Hippocampal formation (tissue), 2 donors: ENCODE data around the gene WNT2B.

ENCODE experiments used
- DNase-seq, 2 donors: peaks; one replicate each; lab custom pipeline; 2025; lab: John Stamatoyannopoulos, UW

The WNT2B gene

GRCh38 chr1:112527266-112528010 is 18.7 kb downstream of the WNT2B start:
- DNase-seq = no peak

DNA sequence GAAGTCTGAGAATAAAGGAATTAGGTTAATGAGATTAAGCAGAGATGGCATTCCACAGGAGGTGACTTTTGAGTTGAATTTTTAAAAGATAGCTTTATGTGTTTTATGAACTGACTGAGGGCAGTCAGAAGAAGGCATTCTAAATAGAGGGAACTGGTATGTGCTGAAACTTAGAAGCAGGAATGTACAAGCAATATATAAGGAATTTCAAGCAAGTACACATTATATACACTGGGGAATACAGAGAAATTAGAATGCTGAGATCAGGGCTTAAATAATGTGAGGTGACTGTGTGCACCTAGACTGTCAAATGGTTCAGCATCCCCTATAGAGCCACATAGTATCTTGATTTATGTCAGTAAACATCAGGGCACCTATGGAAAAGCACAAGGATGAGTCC is 19.3 kb downstream of the WNT2B start:
- DNase-seq = no peak

DNA sequence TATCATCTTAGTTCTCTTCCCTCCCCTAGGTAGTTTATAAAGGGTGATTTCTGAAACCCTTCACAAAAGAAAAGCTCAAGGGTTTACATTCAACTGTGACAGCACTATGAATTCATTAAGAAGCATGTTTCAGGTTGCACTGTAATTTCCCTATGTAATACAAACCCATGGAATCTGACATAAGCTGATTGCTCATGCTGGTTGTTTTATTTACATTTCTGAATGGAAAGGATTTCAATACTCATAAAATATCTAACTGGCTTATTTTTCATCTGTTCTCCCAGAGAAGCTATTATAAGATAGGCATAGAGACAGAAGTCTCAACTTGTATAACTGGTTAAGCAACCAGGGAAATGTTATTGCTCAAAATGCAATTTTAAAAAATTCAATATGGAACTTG is 20.5 kb downstream of the WNT2B start:
- DNase-seq = no peak

DNA sequence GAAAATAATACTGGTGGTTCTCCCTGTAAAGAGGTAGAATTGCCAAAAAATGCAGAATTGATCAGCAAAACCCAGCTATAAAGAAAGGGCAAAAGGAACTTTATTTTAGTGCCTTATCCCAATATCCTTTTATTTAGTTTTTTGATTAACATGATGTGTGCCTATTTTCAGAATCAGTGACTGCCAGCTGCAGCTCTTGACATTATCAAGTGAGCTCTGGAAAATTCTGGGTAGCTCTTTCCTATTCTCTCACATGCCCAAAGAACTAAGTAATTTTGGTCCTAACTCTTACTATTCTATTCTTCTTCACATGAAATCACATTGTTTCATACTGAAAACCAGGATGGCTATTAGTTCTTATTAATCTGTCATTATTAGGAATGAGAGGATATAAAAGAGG is 22.1 kb downstream of the WNT2B start:
- no peak for DNase-seq

DNA sequence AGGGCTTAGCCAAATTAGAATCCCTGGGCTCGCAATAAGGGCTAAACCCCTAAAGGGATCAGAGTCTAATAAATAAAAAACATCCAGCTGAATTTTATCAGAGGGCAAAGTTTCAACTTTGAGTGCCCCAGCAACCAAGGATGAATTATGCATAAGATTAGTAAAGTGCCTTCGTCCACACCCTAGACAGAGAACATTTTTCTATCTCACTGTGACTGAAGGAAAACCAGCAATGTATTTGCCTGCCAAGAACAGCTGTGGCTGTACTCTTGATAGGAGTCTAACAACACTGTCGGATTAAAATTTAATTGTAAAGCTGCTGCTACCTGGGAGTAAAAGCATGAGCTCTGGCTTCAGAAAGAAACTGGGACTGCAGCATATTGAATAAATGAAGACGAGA is 23.3 kb downstream of the WNT2B start:
- DNase-seq = no peak

DNA sequence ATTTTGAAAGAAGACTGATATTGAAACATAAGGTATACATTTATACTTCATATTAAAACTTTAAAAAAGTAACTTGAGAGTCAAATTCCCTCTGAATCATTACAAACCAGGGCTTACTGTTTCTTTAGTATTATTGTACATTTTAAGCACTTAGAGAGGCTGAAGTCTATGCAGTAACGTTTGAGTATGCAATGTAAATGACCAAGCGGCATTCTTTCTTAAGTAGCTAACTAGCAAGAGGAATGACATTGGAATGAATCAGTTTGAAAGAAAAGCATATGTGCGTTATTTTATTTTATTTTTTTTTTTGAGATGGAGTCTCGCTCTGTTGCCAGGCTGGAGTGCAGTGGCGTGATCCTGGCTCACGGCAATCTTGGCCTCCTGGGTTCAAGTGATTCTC is 24.3 kb downstream of the WNT2B start:
- no peak for DNase-seq

- no peak for DNase-seq
Observed at GRCh38 chr1:112536561-112536960, 27.8 kb downstream of the WNT2B start.

GRCh38 chr1:112537456-112537855 is 28.7 kb downstream of the WNT2B start:
- DNase-seq = no peak

DNA sequence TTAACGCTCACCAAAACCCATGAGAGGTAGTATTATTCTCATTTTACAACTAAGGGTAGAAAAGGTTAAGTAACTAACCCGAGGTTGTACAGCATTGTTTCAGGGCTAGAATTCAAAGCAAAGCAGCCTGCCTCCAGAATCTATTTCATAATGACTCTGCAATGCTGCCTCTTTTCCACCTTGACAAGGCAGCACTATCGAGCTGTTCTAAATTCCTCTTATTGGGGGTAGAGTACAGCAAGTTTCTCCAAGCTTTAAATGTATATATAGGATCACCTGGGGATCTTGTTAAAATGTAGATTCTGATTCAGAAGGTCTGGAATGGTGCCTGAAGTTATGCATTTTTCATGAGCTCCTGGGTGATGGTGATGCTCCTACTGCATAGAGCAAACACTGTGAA is 30.1 kb downstream of the WNT2B start:
- DNase-seq = peak in 1 of 2 donors; percentile 7

DNA sequence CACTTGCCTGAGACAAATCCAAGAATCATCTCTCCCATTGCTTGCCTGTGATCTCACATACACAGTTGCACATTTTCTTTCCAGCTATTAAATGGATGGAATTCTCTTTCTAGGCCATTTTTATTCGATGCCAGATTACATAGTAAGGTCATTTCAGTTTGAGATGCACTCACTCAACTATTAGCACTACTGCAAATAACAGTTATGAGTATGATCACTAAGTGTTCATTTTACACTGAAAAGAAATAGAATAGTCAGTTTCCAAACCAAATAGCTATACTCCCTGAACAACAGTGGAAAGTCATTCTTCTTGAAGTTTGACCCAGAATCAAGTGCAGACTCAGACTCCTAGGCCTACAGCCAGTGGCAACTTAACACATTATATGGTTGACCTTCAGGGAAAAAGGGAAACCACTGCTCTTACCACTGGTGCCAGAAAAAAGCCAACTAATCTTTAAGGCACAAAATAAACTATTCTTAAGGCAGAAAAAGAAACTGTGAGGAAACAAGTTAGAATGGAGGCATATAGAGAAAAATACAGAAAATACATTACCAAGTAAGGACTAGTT is 31.5 kb downstream of the WNT2B start:
- no peak for DNase-seq

DNA sequence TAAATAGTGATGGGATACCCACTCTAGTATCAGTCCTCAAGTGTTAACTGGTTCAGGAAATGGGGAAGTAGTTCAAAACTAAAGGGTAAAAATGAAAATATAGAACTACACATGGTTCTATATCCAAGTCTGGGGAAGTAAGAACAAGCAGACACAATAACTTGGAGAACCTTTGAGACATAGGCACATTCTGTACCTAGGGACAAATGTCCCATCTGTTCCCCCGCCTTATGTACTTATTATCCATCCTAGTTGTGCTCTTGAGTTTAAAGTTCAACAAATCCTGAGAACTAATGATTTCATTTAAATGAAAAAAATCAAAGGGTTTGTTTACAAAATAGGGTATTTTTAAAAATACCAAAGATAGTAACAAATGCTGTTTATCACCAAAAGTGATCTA is 32.5 kb downstream of the WNT2B start:
- no peak for DNase-seq

DNA sequence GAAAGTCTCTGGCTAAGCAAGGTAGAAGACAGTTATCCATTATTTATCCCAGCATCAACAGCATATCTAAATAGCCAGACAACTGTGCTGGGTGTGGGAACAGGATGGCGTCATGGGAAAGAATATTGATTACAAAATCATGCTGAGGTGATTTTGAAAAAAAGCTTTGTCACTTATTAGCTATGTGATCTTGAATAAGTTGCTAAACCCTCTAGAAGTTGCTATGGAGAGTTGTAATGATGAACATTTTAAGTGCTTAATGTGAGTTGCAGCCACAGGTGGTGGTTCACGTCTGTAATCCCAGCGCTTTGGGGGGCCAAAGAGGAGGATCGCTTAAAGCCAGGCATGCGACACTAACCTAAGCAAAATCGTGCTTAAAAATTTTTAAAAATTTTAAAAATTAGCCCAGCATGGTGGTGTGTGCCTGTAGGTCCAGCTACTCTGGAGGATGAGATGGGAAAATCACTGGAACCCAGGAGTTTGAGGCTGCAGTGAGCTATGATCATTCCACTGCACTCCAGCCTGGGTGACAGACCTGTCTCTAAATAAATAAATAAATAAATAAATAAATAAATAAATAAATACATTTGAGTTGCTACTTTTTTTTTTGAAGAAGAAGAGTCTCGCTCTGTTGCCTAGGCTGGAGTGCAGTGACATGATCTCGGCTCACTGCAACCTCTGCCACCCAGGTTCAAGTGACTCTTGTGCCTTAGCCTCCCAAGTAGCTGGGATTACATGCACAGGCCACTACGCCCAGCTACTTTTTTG is 33.6 kb downstream of the WNT2B start:
- no peak for DNase-seq

DNA sequence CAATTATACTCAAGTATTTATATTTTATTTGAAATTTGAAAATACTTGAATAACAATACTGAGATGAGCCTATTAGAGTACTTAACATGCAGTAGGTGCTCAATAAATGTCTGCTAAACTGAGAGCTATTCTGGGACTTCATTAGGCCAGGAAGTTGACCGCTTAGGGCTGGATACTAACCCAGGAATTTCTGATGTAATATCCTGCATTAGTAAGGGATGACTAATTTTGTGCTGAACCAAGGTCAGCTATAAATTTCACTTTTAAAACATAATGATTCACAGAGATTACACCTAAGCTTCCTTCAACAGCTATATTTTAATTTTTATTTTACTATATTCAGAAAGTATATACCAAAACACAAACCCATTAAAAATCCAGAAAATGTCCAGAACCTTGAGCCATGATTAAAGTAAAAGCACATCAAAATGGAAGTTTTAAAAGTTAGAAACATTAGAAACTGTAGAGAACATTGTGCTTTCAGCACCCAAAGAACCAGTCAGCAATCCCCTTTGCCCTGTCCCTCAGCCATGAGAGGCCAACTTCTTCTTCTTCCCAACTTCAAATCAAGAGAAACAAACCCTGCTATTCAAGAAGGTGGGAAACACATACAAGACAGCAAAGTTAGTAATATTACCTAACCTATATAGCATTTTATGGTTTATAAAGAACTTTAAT is 35.4 kb downstream of the WNT2B start:
- no peak for DNase-seq

DNA sequence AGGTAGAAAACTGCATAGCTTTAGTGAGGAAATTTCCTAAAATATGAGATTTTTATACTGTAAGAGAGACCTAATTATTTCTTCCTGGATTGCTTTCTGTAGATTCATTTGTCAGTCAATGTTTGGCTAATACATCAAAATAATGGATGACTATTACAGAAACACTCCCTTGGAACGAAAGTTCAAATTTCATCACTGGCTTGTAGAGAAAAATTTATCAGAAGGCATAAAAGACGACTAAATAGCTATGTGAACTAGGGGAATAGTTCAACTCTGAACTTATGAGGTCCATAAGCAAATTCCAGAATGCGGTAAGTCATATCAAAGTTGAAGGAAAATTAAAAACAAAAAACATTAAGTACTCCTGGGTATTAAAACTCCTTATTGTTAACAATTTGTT is 36.0 kb downstream of the WNT2B start:
- no peak for DNase-seq

DNA sequence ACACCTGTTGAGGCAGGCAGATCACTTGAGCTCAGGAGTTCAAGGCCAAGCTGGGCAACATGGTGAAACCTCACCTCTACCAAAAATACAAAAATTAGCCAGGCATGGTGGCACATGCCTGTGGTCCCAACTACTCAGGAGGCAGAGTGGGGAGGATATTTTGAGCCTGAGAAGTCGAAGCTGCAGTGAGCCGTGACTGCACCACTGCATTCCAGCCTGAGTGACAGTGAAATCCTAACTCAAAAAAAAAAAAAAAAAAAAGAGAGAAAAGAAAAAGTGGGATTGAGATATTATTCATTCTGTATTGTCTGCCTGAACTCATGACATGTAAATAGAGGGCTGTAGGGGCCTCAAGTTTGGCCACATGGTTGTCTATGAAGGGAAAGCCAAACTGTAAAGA is 37.3 kb downstream of the WNT2B start:
- no peak for DNase-seq

DNA sequence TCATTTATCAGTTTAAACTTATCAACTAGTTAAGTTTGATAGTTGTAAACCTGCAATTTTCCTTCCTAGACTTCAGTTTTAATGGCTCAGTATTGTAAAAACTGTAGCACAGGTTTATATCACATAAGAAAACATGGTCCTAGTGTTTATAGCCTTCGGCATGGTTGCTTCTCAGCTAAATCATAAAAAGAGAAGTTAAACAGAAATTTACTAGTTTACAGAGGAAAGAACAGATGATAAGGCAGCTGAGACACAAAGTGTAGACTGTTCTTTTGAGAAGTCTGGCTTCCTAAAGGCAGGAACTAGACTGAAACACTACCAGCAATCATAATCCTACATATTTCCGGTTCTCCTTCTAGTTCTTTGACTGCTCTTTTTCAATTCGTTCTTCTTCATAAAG is 39.8 kb downstream of the WNT2B start:
- no peak for DNase-seq

DNA sequence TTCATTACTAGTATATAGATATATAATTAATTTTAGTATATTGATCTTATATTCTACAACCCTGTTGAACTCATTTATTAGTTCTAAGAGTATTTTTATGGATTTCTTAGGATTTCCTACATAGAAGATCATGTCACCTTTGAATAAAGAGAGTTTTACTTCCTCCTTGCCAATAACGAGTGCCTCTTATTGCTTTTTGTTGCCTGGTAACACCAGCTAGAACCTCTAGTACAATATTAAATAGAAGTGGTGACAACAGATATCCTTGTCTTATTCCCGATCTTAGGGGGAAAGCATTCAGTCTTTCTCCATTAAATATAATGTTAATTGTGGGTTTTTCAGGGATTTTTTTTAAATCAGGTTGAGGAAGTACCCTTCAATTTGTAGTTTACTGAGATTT is 40.8 kb downstream of the WNT2B start:
- DNase-seq = no peak

- no peak for DNase-seq
Observed at GRCh38 chr1:112554411-112554810, 45.6 kb downstream of the WNT2B start.

DNA sequence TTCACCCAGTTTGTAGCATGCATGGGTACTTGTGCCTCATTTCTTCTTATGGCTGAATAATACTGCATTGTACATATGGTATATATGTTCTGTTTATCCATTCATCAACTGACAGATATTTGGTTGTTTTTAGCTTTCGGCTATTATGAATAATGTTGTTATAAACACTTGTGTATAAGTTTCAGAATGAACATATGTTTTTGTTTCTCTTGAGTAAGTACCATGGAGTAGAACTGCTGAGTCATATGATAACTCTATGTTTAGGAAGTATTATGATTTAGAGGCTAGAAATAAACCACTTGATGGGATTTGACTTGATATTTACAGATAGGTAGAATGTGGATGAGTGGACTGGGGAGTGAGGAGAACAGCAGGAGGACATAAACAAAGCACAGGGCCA is 48.6 kb downstream of the WNT2B start:
- DNase-seq = no peak

GRCh38 chr1:112558634-112559033 is 49.9 kb downstream of the WNT2B start:
- DNase-seq = no peak

DNA sequence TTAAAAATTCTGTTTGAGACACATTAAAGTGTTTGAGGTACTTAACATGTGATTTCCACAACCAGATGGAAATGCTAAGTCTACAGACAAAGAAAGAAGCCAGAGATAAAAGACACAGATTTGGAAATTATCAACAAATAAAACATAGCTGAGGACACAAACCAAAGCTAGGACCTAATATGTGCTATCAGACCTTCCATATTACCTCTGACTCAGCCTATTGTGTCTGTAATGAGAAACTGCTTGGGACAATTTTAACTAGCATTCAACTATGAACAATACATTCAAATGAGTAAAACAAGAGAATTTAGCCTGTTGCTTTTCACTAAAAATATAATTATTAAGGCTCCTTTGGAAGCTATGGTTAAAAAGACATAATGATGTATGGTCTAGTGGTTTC is 54.6 kb downstream of the WNT2B start:
- no peak for DNase-seq

DNA sequence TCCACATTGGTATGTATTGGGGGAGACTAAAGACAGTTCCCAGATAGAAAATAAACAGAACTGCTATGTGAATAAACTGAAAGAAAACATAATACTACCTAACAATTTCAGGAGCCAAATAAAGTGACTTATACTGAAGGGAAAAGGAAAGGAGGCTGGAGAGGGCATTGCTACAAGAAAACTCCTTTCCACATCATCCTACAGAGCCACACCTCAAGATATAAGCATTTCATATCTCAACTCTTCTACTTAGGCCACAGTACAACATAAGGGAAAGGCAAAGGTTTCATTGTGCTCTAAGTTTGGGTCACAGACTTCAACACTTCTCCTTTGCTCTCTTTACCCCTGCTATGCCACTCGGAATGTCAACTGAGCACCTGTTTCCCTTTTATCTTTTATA is 55.3 kb downstream of the WNT2B start:
- DNase-seq = no peak

- DNase-seq = no peak
Observed at GRCh38 chr1:112565800-112566199, 57.0 kb downstream of the WNT2B start.
